Sigmoid colon (tissue), 7 donors: ENCODE results near the gene DUSP18. TPM values are rescaled to one million over a fixed set of nuclear protein-coding genes. Genes with fewer than 3 reads are reported as not detected.

ENCODE experiments used
- DNase-seq: peaks from one replicate; pipeline ENCODE4 v3.0.0-alpha.2; 2019
- H3K27ac ChIP-seq, 4 donors: fragments of 200-600 bp; sonication (generic); one replicate each; pipeline ENCODE4 v1.5.1; 2016 to 2019; ENCODE audit warnings: mild to moderate bottlenecking in 1 of 4
- H3K27me3 ChIP-seq, 3 donors: fragments of 200-600 bp; sonication (generic); one replicate each; pipeline ENCODE4 v1.5.1; 2019; ENCODE audit warnings: mild to moderate bottlenecking in 1 of 3
- H3K36me3 ChIP-seq, 4 donors: fragments of 200-600 bp; sonication (generic); one replicate each; pipeline ENCODE4 v1.5.1; 2016 to 2019
- H3K4me1 ChIP-seq, 4 donors: fragments of 200-600 bp; sonication (generic); one replicate each; pipeline ENCODE4 v1.5.1; 2017 to 2019
- H3K4me3 ChIP-seq, 4 donors: fragments of 200-600 bp; sonication (generic); one replicate each; pipeline ENCODE4 v1.5.1; 2017 to 2019; ENCODE audit warnings: mild to moderate bottlenecking in 2 of 4, moderate library complexity in 1 of 4
- H3K9me3 ChIP-seq, 4 donors: fragments of 200-600 bp in 3 of 4; sonication (generic) in 3 of 4; one replicate each; pipeline versions ENCODE4 v1.5.1 to v1.6.1; 2013 to 2019
- EP300 ChIP-seq, 4 donors: sonication (generic); formaldehyde crosslinking; IDR thresholded peaks; one replicate each; pipeline ENCODE4 v1.6.1; 2017; ENCODE audit warnings: antibody characterized with exemption in 4 of 4
- POLR2A ChIP-seq, 2 donors: fragments of 450-650 bp; IDR thresholded peaks; one replicate each; pipeline ENCODE4 v1.6.1; 2016; ENCODE audit warnings: antibody characterized with exemption in 2 of 2, mild to moderate bottlenecking in 2 of 2, moderate library complexity in 2 of 2
- POLR2AphosphoS5 ChIP-seq, 4 donors: sonication (generic); formaldehyde crosslinking; IDR thresholded peaks; one replicate each; pipeline ENCODE4 v1.6.1; 2017; ENCODE audit warnings: antibody characterized with exemption in 4 of 4
- WGBS, 2 donors: extraction: QIAGEN DNeasy Blood & Tissue Kit; methylation state at CpG; one replicate each; pipeline ENCODE4 v1.1.7; 2013; 5-methylcytosine and 5-hydroxymethylcytosine counted together
- intact Hi-C: fragments of 100-400 bp; cut with DNase I; formaldehyde crosslinking; loops from one replicate; pipeline ENCODE4 v1.15.1; 2023
- polyA plus RNA-seq, 3 donors: library from polyadenylated mRNA; stranded (reverse); fragments of 200-250 nt; gene quantifications; one replicate each; pipeline ENCODE4 v1.2.3, GENCODE V29; 2013
- total RNA-seq, 4 donors: library from RNA; depleted of rRNA; stranded (reverse); fragments of >200 nt; gene quantifications; one replicate each; pipeline ENCODE4 v1.1.0, GENCODE V29; 2016
- TF ChIP-seq, protein P1 (sequence below), 4 experiments: fragments of 450-650 bp in 3 of 4; fragments of 200-600 bp in 1 of 4; IDR thresholded peaks; one replicate each; pipeline ENCODE4 v1.5.1; 2016 to 2019; ENCODE audit warnings: antibody characterized with exemption in 4 of 4, mild to moderate bottlenecking in 3 of 4, moderate library complexity in 2 of 4
- donor health status: healthy with polysubstance abuse.
- donor health status: Bipolar disorder and iron deficiency.
- donor health status: healthy.

DUSP18 gene
- total and polyA plus RNA-seq, 7 donors: 2.4 to 8.3 (median 4.1) TPM

DNA sequence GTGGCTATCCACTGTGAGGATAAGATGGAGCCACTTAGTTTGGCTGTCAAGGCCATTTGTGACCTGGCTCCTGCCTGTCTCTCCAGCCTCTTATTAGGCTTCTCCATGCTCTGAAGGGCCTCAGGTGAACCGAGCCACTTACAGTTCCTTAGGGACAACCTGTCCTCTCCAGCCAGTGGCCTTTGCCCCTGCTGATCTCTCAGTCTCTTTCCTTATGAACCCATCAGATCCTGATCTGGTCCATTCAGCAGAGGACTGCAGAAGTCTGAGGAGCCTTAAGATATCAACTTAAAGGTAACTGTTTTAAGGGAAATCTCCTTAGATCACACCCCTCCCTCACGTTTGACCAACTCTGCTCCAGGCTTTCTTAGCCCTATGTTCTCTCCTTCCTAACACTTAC is 2.4 kb downstream of the DUSP18 start:
- Histone ChIP-seq H3K4me3 (no peak overlapping the region), H3K36me3 (peaks cover 4 to 21% (median 13%) of the 10 kb centered on the region in 4 donors), H3K27me3 (no peaks in the 10 kb centered on the region), H3K4me1 (peaks cover 0 to 22% (median 14%) of the 10 kb centered on the region in 4 donors), H3K27ac (no peak overlapping the region), H3K9me3 (no peaks in the 10 kb centered on the region)
- WGBS, 2 donors: 23 to 62% methylated on average over 2 of the region's 2 CpGs
- no peak for TF ChIP-seq POLR2AphosphoS5 (IDR thresholded peaks at IDR 0.05)
- TF ChIP-seq POLR2A (IDR thresholded peaks at IDR 0.05): no peak
- no peak for TF ChIP-seq EP300 (IDR thresholded peaks at IDR 0.05)
- TF ChIP-seq, protein P1, sequence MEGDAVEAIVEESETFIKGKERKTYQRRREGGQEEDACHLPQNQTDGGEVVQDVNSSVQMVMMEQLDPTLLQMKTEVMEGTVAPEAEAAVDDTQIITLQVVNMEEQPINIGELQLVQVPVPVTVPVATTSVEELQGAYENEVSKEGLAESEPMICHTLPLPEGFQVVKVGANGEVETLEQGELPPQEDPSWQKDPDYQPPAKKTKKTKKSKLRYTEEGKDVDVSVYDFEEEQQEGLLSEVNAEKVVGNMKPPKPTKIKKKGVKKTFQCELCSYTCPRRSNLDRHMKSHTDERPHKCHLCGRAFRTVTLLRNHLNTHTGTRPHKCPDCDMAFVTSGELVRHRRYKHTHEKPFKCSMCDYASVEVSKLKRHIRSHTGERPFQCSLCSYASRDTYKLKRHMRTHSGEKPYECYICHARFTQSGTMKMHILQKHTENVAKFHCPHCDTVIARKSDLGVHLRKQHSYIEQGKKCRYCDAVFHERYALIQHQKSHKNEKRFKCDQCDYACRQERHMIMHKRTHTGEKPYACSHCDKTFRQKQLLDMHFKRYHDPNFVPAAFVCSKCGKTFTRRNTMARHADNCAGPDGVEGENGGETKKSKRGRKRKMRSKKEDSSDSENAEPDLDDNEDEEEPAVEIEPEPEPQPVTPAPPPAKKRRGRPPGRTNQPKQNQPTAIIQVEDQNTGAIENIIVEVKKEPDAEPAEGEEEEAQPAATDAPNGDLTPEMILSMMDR (IDR thresholded peaks at IDR 0.05): no peak
- intact Hi-C loops: loop anchor here (10.0 kb wide), 1 partner anchor 90 kb away; no protein-coding TSS in a partner anchor
- DNase-seq: no peak

DNA sequence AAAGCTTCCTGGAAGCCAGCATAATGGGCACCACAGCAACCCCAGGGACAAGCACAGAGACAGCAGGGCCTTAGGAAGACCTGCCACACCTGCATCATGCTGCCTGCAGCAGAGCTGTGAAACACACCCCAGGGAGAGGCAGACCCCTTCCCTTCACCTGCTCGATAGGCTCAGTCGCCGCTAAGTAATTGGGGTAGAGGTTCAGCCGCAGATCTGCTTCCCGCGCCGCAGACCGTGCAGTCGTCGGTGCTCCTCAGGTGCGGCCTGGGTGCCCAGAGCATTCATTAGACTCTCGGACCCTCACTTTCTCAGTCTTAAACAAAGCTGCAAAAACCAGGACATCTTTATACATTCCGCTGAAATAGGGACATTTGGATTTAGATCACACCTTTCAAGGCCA is 2.9 kb downstream of the DUSP18 start:
- Histone ChIP-seq H3K36me3 (peaks cover 4 to 21% (median 13%) of the 10 kb centered on the region in 4 donors), H3K4me1 (peaks cover 0 to 22% (median 14%) of the 10 kb centered on the region in 4 donors), H3K4me3 (no peak overlapping the region), H3K27me3 (no peaks in the 10 kb centered on the region), H3K9me3 (no peaks in the 10 kb centered on the region), H3K27ac (no peak overlapping the region)
- intact Hi-C loops: loop anchor here (10.0 kb wide), 1 partner anchor 90 kb away; no protein-coding TSS in a partner anchor
- WGBS, 2 donors: 97 to 98% methylated on average over 13 of the region's 13 CpGs
- no peak for DNase-seq
- TF ChIP-seq, protein P1 (IDR thresholded peaks at IDR 0.05): no peak
- TF ChIP-seq POLR2AphosphoS5 (IDR thresholded peaks at IDR 0.05): no peak
- TF ChIP-seq POLR2A (IDR thresholded peaks at IDR 0.05): no peak
- no peak for TF ChIP-seq EP300 (IDR thresholded peaks at IDR 0.05)

DNA sequence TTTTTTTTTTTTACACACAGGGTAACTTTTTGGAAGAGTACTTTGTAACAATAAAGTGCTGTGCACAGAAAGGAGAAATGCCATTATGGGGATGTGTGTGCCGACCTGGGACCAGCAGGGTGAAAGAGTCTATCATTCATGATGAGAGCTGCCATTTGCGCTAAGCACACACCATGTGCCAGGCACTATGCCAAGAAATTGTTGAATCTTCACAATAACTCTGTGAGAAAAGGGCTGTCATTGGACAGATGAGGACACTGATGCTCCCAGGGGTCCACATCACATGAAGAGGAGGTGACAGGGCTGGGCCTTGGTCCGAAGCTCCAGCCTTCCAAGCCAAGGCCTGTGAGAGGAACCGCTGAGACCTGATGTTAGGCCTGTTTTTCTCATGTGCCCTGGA is 5.6 kb downstream of the DUSP18 start:
- WGBS, 2 donors: 72 to 90% methylated on average over 4 of the region's 4 CpGs
- peaks cover 4 to 21% (median 13%) of the 10 kb centered on the region in 4 donors for H3K36me3 ChIP-seq
- peaks cover 0 to 14% (median 8%) of the 10 kb centered on the region in 4 donors for H3K4me1 ChIP-seq
- no peaks in the 10 kb centered on the region for H3K9me3 ChIP-seq
- intact Hi-C loops: loop anchor here (10.0 kb wide), 1 partner anchor 93 kb away; no protein-coding TSS in a partner anchor
- no peak for DNase-seq
- no peak overlapping the region for H3K27ac ChIP-seq
- no peak overlapping the region for H3K4me3 ChIP-seq
- H3K27me3 ChIP-seq: no peaks in the 10 kb centered on the region
- TF ChIP-seq, protein P1 (IDR thresholded peaks at IDR 0.05): no peak
- TF ChIP-seq EP300 (IDR thresholded peaks at IDR 0.05) (no peak), POLR2AphosphoS5 (IDR thresholded peaks at IDR 0.05) (no peak), POLR2A (IDR thresholded peaks at IDR 0.05) (no peak)

DNA sequence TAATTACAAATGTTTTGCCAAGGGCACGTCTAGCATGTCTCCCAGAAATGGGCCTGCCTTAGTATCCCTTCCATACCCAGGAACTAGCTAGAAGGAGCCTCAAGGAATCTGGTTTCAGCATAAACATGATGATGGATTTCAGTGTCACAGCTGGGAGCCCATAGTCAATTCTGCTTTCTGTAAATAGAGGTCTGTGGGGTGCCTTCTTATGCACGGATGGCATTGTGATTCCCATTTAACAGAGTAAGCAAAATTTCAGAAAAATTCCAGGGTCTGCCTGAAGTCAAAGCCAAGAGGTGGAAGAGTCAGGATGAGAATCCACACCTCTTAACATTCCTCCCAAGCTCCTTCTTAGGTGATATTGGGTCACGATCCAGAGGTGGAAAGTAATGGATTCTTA is 12.1 kb downstream of the DUSP18 start:
- intact Hi-C loops: no loop called here
- DNase-seq: no peak
- H3K36me3 ChIP-seq: peaks cover 0 to 4% (median 0%) of the 10 kb centered on the region in 4 donors
- H3K27me3 ChIP-seq: no peaks in the 10 kb centered on the region
- no peaks in the 10 kb centered on the region for H3K4me1 ChIP-seq
- TF ChIP-seq POLR2A (IDR thresholded peaks at IDR 0.05) (no peak), EP300 (IDR thresholded peaks at IDR 0.05) (no peak)
- WGBS, 2 donors: 83 to 86% methylated on average over 3 of the region's 3 CpGs
- H3K4me3 ChIP-seq: no peak overlapping the region
- H3K27ac ChIP-seq: no peak overlapping the region
- no peaks in the 10 kb centered on the region for H3K9me3 ChIP-seq

DNA sequence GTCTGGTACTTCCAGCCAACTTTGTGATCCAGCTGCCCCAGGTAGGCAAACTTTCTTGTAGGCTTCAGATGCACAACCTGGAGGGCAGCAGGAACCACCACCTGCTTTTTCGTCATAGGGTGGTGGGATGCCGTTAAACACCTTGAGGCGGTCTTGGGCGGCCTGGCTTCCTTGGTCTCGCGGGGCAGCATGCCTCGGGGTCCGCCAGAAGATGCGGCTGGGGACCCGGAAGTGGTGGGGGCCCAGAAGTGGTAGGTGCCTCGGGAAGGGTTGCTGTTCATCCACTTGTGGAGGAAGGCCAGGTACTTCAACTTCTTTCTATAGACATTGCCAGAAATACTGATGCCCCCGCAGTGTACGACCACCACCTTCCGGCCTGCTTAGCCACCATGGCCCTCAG is 13.3 kb downstream of the DUSP18 start:
- peaks cover 0 to 3% (median 0%) of the 10 kb centered on the region in 4 donors for H3K4me1 ChIP-seq
- no peak overlapping the region for H3K4me3 ChIP-seq
- 96 to 98% methylated on average over 14 of the region's 14 CpGs for WGBS, 2 donors
- no peak for DNase-seq
- H3K27ac ChIP-seq: no peak overlapping the region
- no peaks in the 10 kb centered on the region for H3K27me3 ChIP-seq
- no peaks in the 10 kb centered on the region for H3K9me3 ChIP-seq
- intact Hi-C loops: no loop called here
- TF ChIP-seq POLR2A (IDR thresholded peaks at IDR 0.05): no peak
- no peak for TF ChIP-seq POLR2AphosphoS5 (IDR thresholded peaks at IDR 0.05)
- no peak for TF ChIP-seq EP300 (IDR thresholded peaks at IDR 0.05)
- peaks cover 0 to 4% (median 0%) of the 10 kb centered on the region in 4 donors for H3K36me3 ChIP-seq

DNA sequence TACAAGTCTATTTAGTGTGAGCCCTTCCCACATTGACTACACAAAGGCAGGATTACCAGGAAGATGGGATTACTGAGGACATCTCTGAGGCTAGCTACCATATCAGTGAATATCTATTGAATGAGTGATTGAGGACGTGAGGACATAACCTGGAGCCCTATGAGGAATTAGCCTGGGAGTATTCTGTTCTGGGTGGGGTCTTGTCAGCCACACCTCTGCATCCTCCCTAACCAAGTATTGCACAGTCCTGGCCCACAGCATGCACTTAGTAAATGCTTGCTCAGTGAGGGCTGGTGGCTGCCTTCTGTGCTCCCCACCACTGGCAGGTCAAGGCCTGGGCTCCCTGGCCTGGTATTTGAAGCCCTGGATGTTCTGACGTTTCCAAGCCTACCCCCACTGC is 14.8 kb downstream of the DUSP18 start:
- no peaks in the 10 kb centered on the region for H3K27me3 ChIP-seq
- H3K4me3 ChIP-seq: no peak overlapping the region
- H3K4me1 ChIP-seq: peaks cover 0 to 5% (median 0%) of the 10 kb centered on the region in 4 donors
- H3K9me3 ChIP-seq: no peaks in the 10 kb centered on the region
- intact Hi-C loops: no loop called here
- no peak for TF ChIP-seq POLR2A (IDR thresholded peaks at IDR 0.05)
- TF ChIP-seq, protein P1 (IDR thresholded peaks at IDR 0.05): no peak
- no peak for TF ChIP-seq EP300 (IDR thresholded peaks at IDR 0.05)
- TF ChIP-seq POLR2AphosphoS5 (IDR thresholded peaks at IDR 0.05): no peak
- H3K27ac ChIP-seq: no peak overlapping the region
- no peak for DNase-seq
- peaks cover 0 to 4% (median 0%) of the 10 kb centered on the region in 4 donors for H3K36me3 ChIP-seq
- 66 to 84% methylated on average over 2 of the region's 2 CpGs for WGBS, 2 donors
